Measurements from ENCODE around the gene TBC1D13.

TBC1D13 gene

DNA sequence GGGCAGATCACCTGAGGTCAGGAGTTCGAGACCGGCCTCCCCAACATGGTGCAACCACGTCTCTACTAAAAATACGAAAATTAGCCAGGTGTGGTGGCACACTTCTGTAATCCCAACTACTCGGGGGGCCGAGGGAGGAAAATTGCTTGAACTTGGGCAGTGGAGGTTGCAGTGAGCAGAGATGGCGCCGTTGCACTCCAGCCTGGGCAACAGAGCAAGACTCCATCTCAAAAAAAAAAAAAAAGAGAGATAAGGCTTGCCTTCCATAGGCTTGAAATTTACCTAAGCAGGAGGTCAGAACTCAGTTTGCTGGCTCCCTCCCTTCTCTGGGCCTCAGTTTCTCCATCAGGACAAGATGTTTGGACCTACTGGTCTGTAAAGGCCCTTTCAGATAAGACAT is 41.2 kb downstream of the TBC1D13 start:
- no peak for TF ChIP-seq POLR2AphosphoS5 (IDR thresholded peaks at IDR 0.05; ENCODE audit: low read depth, low read length)
- no peak for TF ChIP-seq TAF1 (IDR thresholded peaks at IDR 0.05; ENCODE audit: borderline replicate concordance, insufficient read depth, low read length)
- TF ChIP-seq SIN3A (IDR thresholded peaks at IDR 0.05; ENCODE audit: borderline replicate concordance, insufficient read depth, low read length): no peak
- TF ChIP-seq, protein P1, sequence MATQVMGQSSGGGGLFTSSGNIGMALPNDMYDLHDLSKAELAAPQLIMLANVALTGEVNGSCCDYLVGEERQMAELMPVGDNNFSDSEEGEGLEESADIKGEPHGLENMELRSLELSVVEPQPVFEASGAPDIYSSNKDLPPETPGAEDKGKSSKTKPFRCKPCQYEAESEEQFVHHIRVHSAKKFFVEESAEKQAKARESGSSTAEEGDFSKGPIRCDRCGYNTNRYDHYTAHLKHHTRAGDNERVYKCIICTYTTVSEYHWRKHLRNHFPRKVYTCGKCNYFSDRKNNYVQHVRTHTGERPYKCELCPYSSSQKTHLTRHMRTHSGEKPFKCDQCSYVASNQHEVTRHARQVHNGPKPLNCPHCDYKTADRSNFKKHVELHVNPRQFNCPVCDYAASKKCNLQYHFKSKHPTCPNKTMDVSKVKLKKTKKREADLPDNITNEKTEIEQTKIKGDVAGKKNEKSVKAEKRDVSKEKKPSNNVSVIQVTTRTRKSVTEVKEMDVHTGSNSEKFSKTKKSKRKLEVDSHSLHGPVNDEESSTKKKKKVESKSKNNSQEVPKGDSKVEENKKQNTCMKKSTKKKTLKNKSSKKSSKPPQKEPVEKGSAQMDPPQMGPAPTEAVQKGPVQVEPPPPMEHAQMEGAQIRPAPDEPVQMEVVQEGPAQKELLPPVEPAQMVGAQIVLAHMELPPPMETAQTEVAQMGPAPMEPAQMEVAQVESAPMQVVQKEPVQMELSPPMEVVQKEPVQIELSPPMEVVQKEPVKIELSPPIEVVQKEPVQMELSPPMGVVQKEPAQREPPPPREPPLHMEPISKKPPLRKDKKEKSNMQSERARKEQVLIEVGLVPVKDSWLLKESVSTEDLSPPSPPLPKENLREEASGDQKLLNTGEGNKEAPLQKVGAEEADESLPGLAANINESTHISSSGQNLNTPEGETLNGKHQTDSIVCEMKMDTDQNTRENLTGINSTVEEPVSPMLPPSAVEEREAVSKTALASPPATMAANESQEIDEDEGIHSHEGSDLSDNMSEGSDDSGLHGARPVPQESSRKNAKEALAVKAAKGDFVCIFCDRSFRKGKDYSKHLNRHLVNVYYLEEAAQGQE (IDR thresholded peaks at IDR 0.05; ENCODE audit: insufficient read depth in 1 of 2, low read depth in 2 of 2, low read length in 2 of 2): no peak
- TF ChIP-seq FOXP2 (optimal IDR thresholded peaks at IDR 0.05; ENCODE audit: borderline replicate concordance, extremely low read depth, extremely low read length, insufficient read depth): no peak

DNA sequence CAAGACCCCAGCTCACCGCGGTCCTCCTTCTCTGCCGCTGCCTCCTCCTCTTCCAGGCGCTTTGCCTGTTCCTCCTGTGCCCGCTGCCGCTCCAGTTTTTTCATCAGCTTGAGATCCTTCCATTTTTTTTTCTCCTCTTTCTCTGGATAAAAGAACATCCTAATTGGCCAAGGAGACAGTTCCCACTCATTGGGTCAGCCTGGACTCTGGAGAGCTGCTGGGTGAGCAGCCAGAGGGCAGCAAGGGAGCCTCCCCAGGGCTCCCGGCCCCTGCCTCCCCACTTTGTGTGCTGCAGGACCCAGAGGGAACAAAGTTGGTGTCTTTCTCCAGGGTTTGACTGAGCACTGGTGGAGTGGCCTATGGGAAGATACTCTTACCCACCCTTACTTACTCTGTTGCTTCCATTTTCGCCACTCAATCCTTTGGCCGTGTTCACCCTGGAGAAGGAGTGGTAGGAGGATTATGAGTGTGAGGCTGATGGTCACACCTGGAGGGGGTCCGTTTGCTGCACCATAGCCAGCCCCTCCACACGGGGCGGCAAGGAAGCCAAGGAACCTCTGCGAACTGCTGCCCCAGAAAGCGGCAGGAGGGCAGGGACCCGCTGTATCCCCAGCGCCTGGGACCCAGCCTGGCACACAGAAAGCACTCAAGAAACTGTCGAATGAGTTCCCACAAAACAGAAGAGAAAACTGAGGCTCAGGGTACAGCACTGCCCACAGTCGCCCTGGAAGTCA is 41.8 kb downstream of the TBC1D13 start:
- no peak for TF ChIP-seq POLR2AphosphoS5 (IDR thresholded peaks at IDR 0.05; ENCODE audit: low read depth, low read length)
- TF ChIP-seq FOXP2 (optimal IDR thresholded peaks at IDR 0.05; ENCODE audit: borderline replicate concordance, extremely low read depth, extremely low read length, insufficient read depth): no peak
- TF ChIP-seq TAF1 (IDR thresholded peaks at IDR 0.05; ENCODE audit: borderline replicate concordance, insufficient read depth, low read length): no peak
- no peak for TF ChIP-seq SIN3A (IDR thresholded peaks at IDR 0.05; ENCODE audit: borderline replicate concordance, insufficient read depth, low read length)
- TF ChIP-seq, protein P1 (IDR thresholded peaks at IDR 0.05; ENCODE audit: insufficient read depth in 1 of 2, low read depth in 2 of 2, low read length in 2 of 2): no peak

DNA sequence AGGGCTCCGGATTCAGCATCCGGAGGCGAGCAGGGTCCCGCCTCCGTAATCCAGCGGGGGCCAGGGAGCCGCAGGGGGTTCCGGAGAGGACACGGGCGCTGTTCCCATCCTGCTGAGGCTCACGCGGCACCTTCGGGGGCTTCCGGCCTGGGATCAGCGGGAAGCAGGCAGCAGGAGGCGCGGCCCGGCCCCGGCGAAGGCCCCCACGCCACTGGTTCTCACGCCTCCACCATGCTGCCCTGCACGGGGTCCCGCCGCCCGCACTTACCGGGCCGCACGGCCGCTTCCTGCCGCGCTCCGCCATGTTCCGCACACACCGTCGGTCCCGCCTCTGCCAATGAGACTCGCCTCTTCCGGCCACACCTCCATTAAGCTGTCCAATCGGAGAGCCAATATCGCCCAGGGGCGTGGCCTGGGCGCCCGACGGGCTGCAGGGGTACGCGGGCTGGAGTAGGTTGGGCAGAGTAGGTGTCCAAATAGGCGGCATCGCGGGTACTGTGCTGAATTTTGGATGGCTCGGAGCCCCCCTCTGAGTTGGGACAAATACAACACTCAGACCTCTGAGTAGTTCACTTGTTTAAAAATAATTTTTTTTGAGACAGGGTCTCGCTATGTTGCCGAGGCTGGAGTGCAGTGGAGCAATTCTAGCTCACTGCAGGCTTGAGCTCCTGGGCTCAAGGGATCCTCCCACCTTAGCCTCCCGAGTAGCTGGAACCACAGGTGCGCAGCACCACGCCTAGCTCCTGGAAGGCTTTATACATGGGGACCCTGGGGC is 42.6 kb downstream of the TBC1D13 start, which contains the start of gene SPOUT1:
SPOUT1 (minus strand) TSS at position 318 of the 775 bp plus-strand sequence; CDS start at position 304, 14 bp downstream.
- peak; percentile 54 for TF ChIP-seq FOXP2 (optimal IDR thresholded peaks at IDR 0.05; ENCODE audit: borderline replicate concordance, extremely low read depth, extremely low read length, insufficient read depth)
- TF ChIP-seq SIN3A (IDR thresholded peaks at IDR 0.05; ENCODE audit: borderline replicate concordance, insufficient read depth, low read length): peak; percentile 34; the same call in 1 of the 2 replicates
- 0 out of 2 replicates have a peak, but pooled peaks have one; percentile 45 for TF ChIP-seq TAF1 (IDR thresholded peaks at IDR 0.05; ENCODE audit: borderline replicate concordance, insufficient read depth, low read length)
- TF ChIP-seq, protein P1 (IDR thresholded peaks at IDR 0.05; ENCODE audit: insufficient read depth in 1 of 2, low read depth in 2 of 2, low read length in 2 of 2): no peak
- peak; percentile 81 for TF ChIP-seq POLR2AphosphoS5 (IDR thresholded peaks at IDR 0.05; ENCODE audit: low read depth, low read length)

DNA sequence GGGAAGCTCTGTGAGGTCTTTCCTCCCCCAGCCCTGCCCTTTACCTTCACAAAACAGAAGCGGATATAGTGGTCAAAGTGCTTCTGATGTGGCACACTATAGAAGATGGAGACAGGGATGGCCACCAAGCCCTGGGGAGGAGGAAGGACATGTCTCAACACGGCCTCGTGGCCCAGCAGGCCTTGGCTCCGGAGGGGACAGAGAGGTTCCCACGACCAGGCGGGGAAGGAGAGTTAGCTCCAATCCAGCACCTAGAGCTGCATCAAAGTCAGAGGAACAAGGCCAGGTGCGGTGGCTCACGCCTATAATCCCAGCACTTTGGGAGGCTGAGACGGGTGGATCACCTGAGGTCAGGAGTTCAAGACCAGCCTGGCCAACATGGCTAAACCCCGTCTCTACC is 46.6 kb downstream of the TBC1D13 start:
- TF ChIP-seq FOXP2 (optimal IDR thresholded peaks at IDR 0.05; ENCODE audit: borderline replicate concordance, extremely low read depth, extremely low read length, insufficient read depth) (no peak), TAF1 (IDR thresholded peaks at IDR 0.05; ENCODE audit: borderline replicate concordance, insufficient read depth, low read length) (no peak), SIN3A (IDR thresholded peaks at IDR 0.05; ENCODE audit: borderline replicate concordance, insufficient read depth, low read length) (no peak), POLR2AphosphoS5 (IDR thresholded peaks at IDR 0.05; ENCODE audit: low read depth, low read length) (no peak)
- TF ChIP-seq, protein P1 (IDR thresholded peaks at IDR 0.05; ENCODE audit: insufficient read depth in 1 of 2, low read depth in 2 of 2, low read length in 2 of 2): no peak

All from PFSK-1 (cell line).